Measurements from ENCODE around the gene SNED1. TPM values are rescaled to one million over a fixed set of nuclear protein-coding genes. Genes with fewer than 3 reads are reported as not detected.

The SNED1 gene
- total RNA-seq, 1 donor from 2014 or later, result 19.4 TPM

DNA sequence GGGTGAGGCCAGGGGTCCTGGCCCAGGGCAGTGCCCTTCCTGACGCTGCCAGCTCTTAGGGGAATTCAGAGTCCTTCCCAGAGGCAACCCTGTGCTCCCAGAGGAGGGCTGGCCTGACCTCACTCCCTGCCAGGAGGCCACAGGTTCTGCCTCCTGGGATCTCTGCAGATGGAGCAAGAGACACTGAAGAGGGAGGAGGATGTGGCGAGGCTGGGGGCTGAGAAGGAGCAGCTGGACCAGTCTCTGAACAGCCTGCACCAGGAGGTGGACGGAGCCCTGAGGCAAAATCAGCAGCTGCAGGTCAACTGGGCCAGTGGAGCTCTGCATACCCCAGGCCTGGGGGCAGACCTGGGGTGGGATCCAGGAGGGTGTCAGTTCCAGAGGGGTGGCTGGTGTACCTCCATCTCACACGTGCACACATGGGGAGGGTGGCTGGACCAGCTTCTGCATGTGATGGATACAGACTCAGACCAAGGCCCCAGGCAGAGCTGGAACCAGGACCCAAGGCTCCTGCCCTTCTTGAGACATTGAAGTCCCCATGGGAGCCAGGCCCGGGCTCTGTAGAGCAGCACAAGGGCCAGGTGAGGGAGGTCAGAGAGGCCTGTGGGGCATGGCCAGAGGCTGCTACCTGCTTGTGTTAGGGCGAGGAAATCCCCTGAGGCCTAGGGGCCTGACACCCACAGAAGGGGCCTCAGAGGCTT lies 9.7 kb upstream of the SNED1 start:
- no peaks in the 10 kb centered on the region for H3K36me3 Mint-ChIP-seq (ENCODE audit: unreplicated experiment)
- H3K4me1 Mint-ChIP-seq (ENCODE audit: unreplicated experiment), result peaks cover 28% of the 10 kb centered on the region
- no peak overlapping the region for H3K27ac Mint-ChIP-seq (ENCODE audit: unreplicated experiment)
- peaks cover 9% of the 10 kb centered on the region for H3K27me3 Mint-ChIP-seq (ENCODE audit: unreplicated experiment)
- TF ChIP-seq, protein P1, sequence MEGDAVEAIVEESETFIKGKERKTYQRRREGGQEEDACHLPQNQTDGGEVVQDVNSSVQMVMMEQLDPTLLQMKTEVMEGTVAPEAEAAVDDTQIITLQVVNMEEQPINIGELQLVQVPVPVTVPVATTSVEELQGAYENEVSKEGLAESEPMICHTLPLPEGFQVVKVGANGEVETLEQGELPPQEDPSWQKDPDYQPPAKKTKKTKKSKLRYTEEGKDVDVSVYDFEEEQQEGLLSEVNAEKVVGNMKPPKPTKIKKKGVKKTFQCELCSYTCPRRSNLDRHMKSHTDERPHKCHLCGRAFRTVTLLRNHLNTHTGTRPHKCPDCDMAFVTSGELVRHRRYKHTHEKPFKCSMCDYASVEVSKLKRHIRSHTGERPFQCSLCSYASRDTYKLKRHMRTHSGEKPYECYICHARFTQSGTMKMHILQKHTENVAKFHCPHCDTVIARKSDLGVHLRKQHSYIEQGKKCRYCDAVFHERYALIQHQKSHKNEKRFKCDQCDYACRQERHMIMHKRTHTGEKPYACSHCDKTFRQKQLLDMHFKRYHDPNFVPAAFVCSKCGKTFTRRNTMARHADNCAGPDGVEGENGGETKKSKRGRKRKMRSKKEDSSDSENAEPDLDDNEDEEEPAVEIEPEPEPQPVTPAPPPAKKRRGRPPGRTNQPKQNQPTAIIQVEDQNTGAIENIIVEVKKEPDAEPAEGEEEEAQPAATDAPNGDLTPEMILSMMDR (IDR thresholded peaks at IDR 0.05), result no peak
- no peak for DNase-seq (ENCODE audit: extremely low spot score, unreplicated experiment)
- H3K9me3 Mint-ChIP-seq (ENCODE audit: unreplicated experiment), result no peaks in the 10 kb centered on the region
- no peak overlapping the region for H3K4me3 Mint-ChIP-seq (ENCODE audit: unreplicated experiment)

- Mint-ChIP-seq H3K27me3 (ENCODE audit: unreplicated experiment) (peaks cover 3% of the 10 kb centered on the region), H3K27ac (ENCODE audit: unreplicated experiment) (no peak overlapping the region), H3K36me3 (ENCODE audit: unreplicated experiment) (no peaks in the 10 kb centered on the region), H3K9me3 (ENCODE audit: unreplicated experiment) (no peaks in the 10 kb centered on the region), H3K4me1 (ENCODE audit: unreplicated experiment) (peaks cover 28% of the 10 kb centered on the region), H3K4me3 (ENCODE audit: unreplicated experiment) (no peak overlapping the region)
- TF ChIP-seq, protein P1 (IDR thresholded peaks at IDR 0.05), result peak; percentile 55
- no peak for DNase-seq (ENCODE audit: extremely low spot score, unreplicated experiment)
These were observed 8.8 kb upstream of the SNED1 start for GRCh38 chr2:240989451-240990265.

- no peak for DNase-seq (ENCODE audit: extremely low spot score, unreplicated experiment)
- Mint-ChIP-seq H3K9me3 (ENCODE audit: unreplicated experiment) (no peaks in the 10 kb centered on the region), H3K4me1 (ENCODE audit: unreplicated experiment) (peaks cover 29% of the 10 kb centered on the region), H3K36me3 (ENCODE audit: unreplicated experiment) (no peaks in the 10 kb centered on the region), H3K27ac (ENCODE audit: unreplicated experiment) (no peak overlapping the region), H3K27me3 (ENCODE audit: unreplicated experiment) (peaks cover 3% of the 10 kb centered on the region), H3K4me3 (ENCODE audit: unreplicated experiment) (no peak overlapping the region)
- TF ChIP-seq, protein P1 (IDR thresholded peaks at IDR 0.05), result no peak
These were observed 8.2 kb upstream of the SNED1 start for GRCh38 chr2:240990266-240990529.

DNA sequence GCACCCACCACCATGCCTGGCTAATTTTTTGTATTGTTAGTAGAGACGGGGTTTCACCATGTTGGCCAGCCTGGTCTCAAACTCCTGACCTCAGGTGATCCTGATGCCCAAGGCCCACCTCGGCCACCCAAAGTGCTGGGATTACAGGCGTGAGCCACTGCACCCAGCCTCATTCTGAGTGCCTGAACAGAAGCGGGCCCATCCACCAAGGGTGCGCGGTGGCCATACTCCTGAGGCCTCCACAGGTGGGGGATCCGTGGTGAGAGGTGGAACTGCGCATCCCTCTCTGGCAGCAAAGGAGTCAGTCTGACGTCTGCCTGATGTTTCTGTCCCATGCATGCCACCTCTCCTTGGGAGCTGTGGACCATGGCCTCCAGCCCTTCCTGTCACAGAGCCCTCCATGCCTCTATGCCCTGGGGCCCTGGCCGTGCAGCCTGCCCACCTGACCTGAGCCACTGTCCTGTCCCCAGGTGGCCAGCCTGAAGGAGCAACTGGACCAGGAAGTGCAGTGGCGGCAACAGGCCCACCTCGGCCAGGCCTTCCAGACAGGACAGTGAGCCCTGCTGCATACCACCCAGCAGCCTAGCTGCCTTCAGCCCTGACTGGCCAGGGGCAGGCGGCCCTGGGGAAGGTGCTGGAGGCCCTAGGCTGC lies 7.6 kb upstream of the SNED1 start:
- Mint-ChIP-seq H3K27ac (ENCODE audit: unreplicated experiment) (no peak overlapping the region), H3K36me3 (ENCODE audit: unreplicated experiment) (no peaks in the 10 kb centered on the region), H3K27me3 (ENCODE audit: unreplicated experiment) (peaks cover 1% of the 10 kb centered on the region)

More for the DNA sequence above, 7.6 kb upstream of the SNED1 start:
- Mint-ChIP-seq H3K4me1 (ENCODE audit: unreplicated experiment) (peaks cover 33% of the 10 kb centered on the region), H3K4me3 (ENCODE audit: unreplicated experiment) (no peak overlapping the region), H3K9me3 (ENCODE audit: unreplicated experiment) (no peaks in the 10 kb centered on the region)
- DNase-seq (ENCODE audit: extremely low spot score, unreplicated experiment), result no peak
- TF ChIP-seq, protein P1 (IDR thresholded peaks at IDR 0.05), result no peak

Measured in osteocyte (in vitro differentiated cells).